ENCODE measurements around the gene GOSR2.

GOSR2 gene

GRCh38 chr17:46922804-46923635 is at the start of gene GOSR2:
Gene GOSR2, plus strand, starts transcription at chr17:46923160. Its CDS starts 33 bp downstream, at chr17:46923193.
- DNase-seq = peak; percentile 89

DNA sequence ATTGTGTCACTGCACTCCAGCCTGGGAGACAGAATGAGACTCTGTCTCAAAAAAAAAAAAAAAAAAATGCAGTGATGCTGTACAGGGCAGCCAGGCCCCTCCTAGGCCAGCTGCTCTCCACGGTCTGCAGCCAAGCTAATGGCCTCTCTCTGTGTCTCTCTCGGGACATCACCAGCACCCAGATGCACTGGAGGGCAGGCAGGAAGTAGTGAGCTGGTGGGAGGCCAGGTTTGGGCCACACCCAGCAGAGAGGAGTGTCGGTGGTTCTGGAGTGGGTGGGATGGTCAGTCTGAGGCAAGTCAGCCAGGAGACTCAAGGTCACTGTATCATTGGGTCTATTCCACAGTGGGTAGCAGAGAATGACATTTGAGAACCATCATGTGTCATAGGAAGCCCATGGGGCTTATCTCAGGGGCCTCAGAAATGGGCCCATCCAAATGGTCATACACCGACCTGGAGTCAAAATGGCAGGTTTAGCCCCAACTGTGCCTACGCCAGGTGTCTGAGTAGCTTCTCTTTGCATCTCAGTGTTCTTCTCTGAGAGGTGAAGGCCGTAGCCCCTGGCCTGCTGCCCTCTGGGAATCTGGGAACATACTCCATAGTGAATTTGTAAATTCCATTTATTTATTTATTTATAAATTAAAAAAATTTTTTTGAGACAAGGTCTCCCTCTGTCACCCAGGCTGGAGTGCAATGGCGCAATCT is 48.9 kb upstream of the GOSR2 start:
- no peak for DNase-seq

DNA sequence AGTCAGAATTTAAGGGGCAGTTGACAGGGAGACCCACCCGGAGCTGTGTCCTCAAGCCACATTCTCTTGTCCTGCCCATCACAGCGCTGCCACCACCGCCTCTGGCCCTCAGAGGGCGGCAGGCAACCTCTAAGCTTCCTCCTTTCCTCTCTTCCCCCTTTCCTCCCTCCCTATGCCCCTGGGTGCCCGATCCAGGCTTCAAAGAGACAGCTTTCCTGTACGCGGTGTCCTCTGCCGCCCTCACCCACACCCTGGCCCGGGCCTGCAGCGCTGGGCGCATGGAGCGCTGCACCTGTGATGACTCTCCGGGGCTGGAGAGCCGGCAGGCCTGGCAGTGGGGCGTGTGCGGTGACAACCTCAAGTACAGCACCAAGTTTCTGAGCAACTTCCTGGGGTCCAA is 48.1 kb upstream of the GOSR2 start:
- no peak for DNase-seq

DNA sequence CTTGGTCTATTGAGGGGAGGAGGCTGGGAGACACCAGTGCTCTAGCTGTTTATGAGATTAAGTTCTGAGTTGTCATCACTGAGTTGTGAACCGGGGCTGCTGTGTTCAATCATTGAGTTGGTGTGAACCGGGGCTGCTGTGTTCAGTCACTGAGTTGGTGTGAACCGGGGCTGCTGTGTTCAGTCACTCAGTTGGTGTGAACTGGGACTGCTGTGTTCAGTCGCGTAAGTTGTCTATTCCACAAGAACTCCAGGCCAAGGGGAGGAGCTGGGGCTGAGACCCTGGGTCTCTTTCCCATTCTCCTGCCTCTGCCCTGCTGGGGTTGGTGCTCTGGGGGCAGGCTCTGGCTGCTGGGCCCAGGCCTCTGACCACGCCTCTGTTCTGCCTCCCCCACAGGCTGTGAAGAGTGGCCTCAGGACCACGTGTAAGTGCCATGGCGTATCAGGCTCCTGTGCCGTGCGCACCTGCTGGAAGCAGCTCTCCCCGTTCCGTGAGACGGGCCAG is 47.1 kb upstream of the GOSR2 start:
- no peak for DNase-seq

DNA sequence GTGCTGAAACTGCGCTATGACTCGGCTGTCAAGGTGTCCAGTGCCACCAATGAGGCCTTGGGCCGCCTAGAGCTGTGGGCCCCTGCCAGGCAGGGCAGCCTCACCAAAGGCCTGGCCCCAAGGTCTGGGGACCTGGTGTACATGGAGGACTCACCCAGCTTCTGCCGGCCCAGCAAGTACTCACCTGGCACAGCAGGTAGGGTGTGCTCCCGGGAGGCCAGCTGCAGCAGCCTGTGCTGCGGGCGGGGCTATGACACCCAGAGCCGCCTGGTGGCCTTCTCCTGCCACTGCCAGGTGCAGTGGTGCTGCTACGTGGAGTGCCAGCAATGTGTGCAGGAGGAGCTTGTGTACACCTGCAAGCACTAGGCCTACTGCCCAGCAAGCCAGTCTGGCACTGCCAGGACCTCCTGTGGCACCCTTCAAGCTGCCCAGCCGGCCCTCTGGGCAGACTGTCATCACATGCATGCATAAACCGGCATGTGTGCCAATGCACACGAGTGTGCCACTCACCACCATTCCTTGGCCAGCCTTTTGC is 46.5 kb upstream of the GOSR2 start:
- no peak for DNase-seq

- DNase-seq = no peak
Measured at GRCh38 chr17:46876926-46877325, 46.0 kb upstream of the GOSR2 start.

GRCh38 chr17:46877466-46877865 is 45.5 kb upstream of the GOSR2 start:
- no peak for DNase-seq

DNA sequence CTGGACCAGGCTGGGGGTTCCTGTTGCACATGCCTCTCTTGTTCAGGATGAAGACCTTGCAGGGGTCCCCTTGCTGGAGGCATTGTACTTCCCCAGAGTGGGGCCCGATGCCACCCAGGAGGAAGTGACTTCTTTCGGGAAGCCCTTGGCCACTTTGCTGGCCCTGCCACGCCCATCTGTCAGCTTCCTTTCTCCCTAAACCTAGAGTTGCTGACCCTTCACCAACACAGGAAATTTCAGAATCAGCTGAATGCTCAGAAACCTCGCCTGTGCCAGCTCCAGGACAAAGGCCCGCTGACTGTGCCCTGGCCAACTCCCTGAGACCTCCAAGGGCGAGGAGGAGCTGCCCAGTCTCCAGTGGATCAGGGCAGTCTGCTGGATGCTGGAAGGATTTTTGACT is 44.9 kb upstream of the GOSR2 start:
- peak; percentile 18 for DNase-seq

DNA sequence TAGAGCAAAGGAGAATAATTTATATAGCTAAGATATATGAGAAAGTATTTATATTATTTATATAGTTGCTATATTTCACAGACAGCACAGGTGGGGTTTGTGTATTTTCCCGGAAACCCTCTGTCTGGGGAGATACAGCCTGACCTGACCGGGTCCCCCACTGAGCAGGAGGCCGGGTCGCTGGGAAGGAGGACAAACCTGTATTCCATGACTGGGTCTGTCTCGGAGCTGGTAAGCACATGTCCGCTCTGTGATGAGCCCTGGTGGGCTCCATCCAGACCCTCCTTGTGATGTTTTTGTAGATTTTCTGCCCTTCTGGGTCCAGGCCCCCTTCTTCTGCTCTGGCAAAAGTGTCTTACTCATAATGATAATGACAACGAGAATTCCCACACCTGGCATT is 43.9 kb upstream of the GOSR2 start:
- no peak for DNase-seq

DNA sequence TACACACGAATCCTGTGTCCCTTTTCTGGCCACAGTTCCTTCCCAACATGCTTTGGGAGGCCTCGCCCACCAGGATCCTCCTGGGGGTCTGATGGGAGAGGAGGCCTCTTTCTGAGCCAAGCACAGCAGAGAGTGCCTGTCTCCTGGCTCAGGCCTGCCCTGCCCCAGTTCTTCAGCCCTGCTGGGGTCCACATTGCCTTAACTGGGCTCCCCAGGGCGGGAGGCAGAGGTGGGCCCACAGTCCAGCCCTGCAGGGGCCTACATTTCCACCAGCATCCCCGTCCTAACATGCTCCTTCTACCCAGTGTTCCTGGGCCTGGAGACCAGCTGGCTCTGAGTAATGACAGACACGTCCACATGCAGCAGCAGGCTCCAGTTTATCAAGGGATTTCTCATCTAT is 41.9 kb upstream of the GOSR2 start:
- no peak for DNase-seq

DNA sequence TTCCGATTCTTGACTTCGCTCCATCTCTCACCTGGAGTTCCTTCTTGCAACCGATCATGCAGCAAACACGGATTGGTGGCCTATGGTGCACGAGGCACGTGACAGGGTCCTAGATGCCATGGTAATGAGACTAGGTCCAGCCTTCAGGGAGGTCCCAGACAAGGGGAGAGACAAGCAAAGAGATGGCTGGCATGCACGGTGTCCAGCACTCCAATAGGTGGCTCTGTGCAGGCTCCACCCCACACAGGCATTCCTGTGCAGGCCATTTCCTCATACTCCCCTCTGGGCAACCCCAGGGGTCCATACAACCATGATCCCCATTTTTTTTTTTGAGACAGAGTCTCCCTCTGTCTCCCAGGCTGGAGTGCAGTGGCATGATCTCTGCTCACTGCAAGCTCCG is 40.3 kb upstream of the GOSR2 start:
- DNase-seq = no peak

GRCh38 chr17:46883871-46884520 is 39.0 kb upstream of the GOSR2 start:
- no peak for DNase-seq

DNA sequence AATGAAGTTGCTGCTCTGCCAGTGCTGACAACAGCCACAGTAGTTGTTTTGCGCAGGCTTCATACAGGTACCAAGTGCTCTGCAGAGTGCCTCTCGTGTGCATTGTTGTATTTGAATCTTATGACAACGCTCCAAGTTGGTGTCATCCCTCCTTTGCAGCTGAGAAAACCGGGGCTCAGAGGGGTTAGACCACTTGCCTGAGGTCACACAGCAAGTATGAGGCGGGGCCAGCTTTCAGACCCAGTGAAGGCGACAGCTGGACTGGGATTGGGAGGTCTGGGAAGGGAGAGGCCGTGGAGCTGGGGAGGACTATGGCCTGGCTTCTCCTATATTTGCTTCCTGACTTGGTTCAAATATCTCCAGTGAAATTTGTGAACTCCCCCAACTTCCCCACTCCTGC is 38.4 kb upstream of the GOSR2 start:
- no peak for DNase-seq

- DNase-seq = no peak
Measured at GRCh38 chr17:46885415-46886309, 37.3 kb upstream of the GOSR2 start.

GRCh38 chr17:46886310-46886663 is 36.7 kb upstream of the GOSR2 start:
- no peak for DNase-seq

DNA sequence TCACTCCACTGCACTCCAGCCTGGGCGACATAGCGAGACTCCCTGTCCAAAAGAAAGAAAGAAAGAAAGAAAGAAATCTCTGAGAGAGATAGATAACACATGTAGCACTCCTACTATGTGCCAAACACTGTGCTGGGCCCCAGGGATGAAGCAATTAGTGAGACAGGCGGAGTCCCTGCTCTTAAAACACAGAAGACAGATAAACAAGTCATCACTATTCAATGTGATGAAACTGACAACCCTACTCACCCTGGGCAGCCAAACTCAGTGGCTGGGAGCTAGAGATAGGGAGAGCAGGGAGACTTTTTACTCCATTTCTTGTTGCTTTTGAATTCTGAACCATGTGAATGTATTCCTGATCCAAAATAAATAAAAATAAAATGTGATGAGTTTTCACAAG is 35.2 kb upstream of the GOSR2 start:
- no peak for DNase-seq

DNA sequence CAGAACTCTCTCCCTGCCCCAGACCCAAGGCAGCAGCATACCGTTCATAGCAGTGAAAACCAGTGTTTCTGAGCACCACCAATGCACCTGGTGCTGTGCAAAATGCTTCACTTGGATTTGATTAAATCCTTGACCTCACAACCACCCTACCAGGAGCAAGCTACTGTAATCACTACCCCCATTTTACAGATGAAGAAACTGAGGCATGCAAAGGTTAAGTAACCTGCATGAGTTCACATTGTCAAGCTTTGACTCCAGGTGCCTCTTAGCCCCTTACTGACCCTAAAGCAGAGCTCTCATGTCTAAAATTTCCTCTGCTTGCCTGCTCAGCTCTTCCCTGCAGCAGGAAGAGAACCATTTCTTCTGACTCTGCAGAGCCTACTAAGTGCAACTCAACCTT is 34.2 kb upstream of the GOSR2 start:
- DNase-seq = no peak

DNA sequence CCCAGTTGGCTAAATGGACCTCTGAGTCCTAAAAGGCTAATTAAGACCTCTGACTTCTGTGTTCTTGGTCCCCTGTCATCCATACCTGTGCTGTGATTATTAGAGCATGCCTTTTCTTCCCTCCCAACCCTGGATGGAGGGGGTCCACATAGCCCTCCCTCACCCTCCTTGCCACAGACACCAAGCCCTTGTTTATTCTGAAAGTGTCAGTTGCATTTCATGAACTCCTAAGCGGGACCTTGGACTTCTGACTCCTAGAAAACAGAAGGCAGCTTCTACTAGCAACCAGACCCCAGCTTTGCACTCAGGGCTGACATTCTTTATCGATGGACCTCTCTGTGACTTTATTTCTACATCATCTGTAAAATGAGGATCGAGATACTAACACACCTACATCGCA is 33.4 kb upstream of the GOSR2 start:
- DNase-seq = no peak

DNA sequence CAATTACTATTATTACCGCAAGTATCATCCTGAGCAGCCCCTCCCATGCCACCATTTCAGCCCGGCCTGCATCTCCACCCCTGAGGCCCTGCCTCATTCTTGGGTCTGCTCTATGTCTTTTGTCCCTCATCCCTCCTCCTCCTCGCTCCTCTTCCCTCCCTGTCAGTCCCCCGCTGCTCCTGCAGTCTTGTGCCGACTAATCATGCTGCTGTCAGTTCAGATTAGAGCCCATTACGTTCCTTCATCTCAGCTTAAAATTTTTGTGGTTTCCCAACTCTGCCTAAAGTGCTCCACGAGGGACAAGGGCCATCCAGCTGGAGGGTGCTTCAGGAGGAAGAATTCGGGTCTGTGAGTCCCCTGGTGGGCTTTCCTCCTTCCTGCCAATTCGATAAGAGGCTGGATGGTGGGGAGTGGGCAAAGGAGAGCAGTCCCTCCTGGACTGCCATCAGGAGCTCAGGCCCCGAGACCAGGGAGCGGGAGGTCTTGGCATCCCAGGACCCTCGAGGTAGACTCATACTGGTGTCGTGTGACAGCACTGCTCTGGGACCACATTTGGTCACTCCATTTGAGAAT is 32.9 kb upstream of the GOSR2 start:
- no peak for DNase-seq

DNA sequence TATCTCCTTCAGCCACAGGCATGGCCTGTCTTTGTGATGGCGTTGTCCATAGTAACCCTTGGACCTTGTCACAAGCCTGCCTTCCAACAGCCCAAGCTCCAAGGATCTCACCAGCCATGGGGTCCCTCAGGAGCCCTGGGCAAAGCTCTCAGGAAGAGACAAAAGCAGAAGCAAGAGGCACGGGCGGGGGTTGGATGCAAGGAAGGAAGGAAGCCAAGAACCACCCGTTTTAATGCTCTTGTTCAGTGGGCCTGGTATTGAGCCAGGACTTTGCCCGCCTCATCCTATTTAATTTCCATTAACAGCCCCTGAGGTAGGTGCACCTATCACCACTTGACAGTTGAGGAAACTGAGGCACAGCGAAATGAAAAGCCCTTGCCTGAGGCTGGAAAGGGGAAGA is 32.3 kb upstream of the GOSR2 start:
- DNase-seq = no peak

GRCh38 chr17:46892192-46892703 is 30.7 kb upstream of the GOSR2 start:
- DNase-seq = no peak

- no peak for DNase-seq
Measured at GRCh38 chr17:46894024-46894423, 28.9 kb upstream of the GOSR2 start.

All from midbrain (tissue), 1 donor.